SU-DHL-6 (cell line): ENCODE data around the gene SYNGR4.

ENCODE experiments used
- H2AFZ ChIP-seq: fragments of 200-600 bp; sonication (generic); 2 replicates; pipeline ENCODE4 v1.6.1; 2014; ENCODE audit warnings: low read depth, mild to moderate bottlenecking, moderate library complexity, mixed read lengths, antibody characterized with exemption, low read length; ENCODE audit not compliant: severe bottlenecking
- H3F3A ChIP-seq: fragments of 200-600 bp; shearing (Covaris generic); 2 replicates; pipeline ENCODE4 v1.6.0; 2016; ENCODE audit warnings: antibody characterized with exemption, mild to moderate bottlenecking; ENCODE audit not compliant: insufficient read depth
- H3K27ac ChIP-seq: fragments of 200-600 bp; sonication (generic); 2 replicates; pipeline ENCODE4 v1.5.1; 2016; ENCODE audit warnings: low read depth, mild to moderate bottlenecking, low read length, moderate library complexity, mixed read lengths
- H3K27me3 ChIP-seq: fragments of 200-600 bp; sonication (generic), shearing (Covaris generic); 2 replicates; pipeline ENCODE4 v1.6.0; 2014; ENCODE audit warnings: mild to moderate bottlenecking, low read length
- H3K36me3 ChIP-seq: fragments of 200-600 bp; sonication (generic); 2 replicates; pipeline ENCODE4 v1.6.1; 2014; ENCODE audit warnings: mild to moderate bottlenecking, low read length, mixed read lengths
- H3K4me2 ChIP-seq: fragments of 300-600, 200-600 bp; shearing (Covaris generic), sonication (generic); 2 replicates; pipeline ENCODE4 v1.6.0; 2014; ENCODE audit warnings: low read length, low read depth, mild to moderate bottlenecking; ENCODE audit not compliant: poor library complexity, severe bottlenecking
- H3K4me3 ChIP-seq: fragments of 200-600 bp; sonication (generic); 2 replicates; pipeline ENCODE4 v1.5.1; 2014; ENCODE audit warnings: antibody characterized with exemption, low read length, mild to moderate bottlenecking, mixed read lengths; ENCODE audit not compliant: insufficient read depth, poor library complexity, severe bottlenecking
- H3K79me2 ChIP-seq: fragments of 200-600 bp; sonication (generic); 2 replicates; pipeline ENCODE4 v1.6.1; 2014; ENCODE audit warnings: mild to moderate bottlenecking, low read length, moderate library complexity; ENCODE audit not compliant: insufficient read depth
- H3K9ac ChIP-seq: fragments of 200-600 bp; sonication (generic); 2 replicates; pipeline ENCODE4 v1.7.0; 2014; ENCODE audit warnings: mild to moderate bottlenecking, low read length
- H3K9me2 ChIP-seq: fragments of 200-600 bp; sonication (generic); replicated peaks from 2 replicates; pipeline ENCODE4 v1.6.1; 2014; ENCODE audit warnings: low read length; ENCODE audit not compliant: insufficient read depth
- H3K9me3 ChIP-seq: fragments of 200-600 bp; sonication (generic); 2 replicates; pipeline ENCODE4 v1.6.1; 2014; ENCODE audit warnings: low read length, mixed read lengths; ENCODE audit not compliant: insufficient read depth
- H4K20me1 ChIP-seq: fragments of 200-600 bp; sonication (generic); 2 replicates; pipeline ENCODE4 v1.6.1; 2014; ENCODE audit warnings: low read depth, mild to moderate bottlenecking, antibody characterized with exemption, low read length, moderate library complexity, mixed read lengths
- EZH2phosphoT487 ChIP-seq: fragments of 200-600 bp; sonication (generic), shearing (Covaris generic); conservative IDR thresholded peaks from 2 replicates; pipeline ENCODE4 v1.6.1; 2018; ENCODE audit warnings: mild to moderate bottlenecking, antibody characterized with exemption, low read length, moderate library complexity, mixed read lengths
- TF ChIP-seq, protein P1 (sequence below): fragments of 200-600 bp; sonication (generic); IDR thresholded peaks from one replicate; pipeline ENCODE4 v1.5.1; 2017; ENCODE audit warnings: antibody characterized with exemption, mild to moderate bottlenecking, low read length, moderate library complexity; ENCODE audit not compliant: insufficient read depth, poor library complexity, severe bottlenecking

The SYNGR4 gene

DNA sequence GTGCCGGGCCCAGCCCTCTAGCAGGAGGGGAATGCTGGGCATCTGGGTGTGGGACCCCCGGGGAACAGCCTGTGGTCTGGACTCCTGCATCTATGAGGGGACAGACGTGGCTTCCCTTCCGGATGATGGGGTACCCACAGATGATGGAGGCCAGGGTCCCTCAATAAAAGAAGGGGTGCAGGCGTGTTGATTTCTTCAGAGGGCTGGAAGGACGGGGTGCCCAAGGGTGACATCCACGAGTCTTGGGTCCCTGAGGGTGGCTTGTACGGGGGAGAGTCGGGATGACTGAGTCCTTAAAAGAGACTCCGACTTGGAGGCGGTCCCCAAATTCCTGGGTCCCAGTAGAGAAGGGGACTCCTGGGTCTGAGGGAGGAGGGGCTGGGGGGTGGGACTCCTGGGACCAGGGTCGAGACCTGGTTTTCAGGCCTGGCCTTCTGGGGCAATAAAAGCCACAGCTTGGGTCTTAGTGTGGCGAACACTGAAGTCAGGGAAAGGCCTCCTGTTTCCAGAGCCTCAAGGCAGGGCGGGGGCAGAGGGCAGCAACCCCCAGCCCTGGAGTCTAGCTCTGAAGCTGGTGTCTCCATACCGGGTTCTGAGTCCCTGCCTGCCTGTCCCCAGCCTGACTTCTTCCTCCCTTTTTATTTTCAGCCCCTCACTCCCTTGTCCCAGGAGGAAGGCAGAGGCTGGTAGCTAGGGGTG lies 28.8 kb downstream of the SYNGR4 start:
- Histone ChIP-seq H3K9me3 (no peaks in the 10 kb centered on the region), H3K9ac (no peak overlapping the region), H3K36me3 (peaks cover 2% of the 10 kb centered on the region; the same call in 1 of the 2 replicates), H3K27ac (no peak overlapping the region), H3K4me2 (no peak overlapping the region), H3K27me3 (no peaks in the 10 kb centered on the region), H3K79me2 (peaks cover 3% of the 10 kb centered on the region; the same call in 1 of the 2 replicates), H3K9me2 (no peaks in the 10 kb centered on the region), H2AFZ (no peak overlapping the region), H3F3A (no peaks in the 10 kb centered on the region), H4K20me1 (no peaks in the 10 kb centered on the region), H3K4me3 (no peak overlapping the region)
- TF ChIP-seq EZH2phosphoT487, result no peak

GRCh38 chr19:48393559-48394330 lies 29.6 kb downstream of the SYNGR4 start, which contains the start of gene GRIN2D:
Gene GRIN2D (plus strand): TSS chr19:48393668. CDS start chr19:48398393, 4,725 bp downstream.
- no peak within 1 kb of the TSS for H3K4me2 ChIP-seq
- no peaks in the 10 kb centered on the region for H3K36me3 ChIP-seq

DNA sequence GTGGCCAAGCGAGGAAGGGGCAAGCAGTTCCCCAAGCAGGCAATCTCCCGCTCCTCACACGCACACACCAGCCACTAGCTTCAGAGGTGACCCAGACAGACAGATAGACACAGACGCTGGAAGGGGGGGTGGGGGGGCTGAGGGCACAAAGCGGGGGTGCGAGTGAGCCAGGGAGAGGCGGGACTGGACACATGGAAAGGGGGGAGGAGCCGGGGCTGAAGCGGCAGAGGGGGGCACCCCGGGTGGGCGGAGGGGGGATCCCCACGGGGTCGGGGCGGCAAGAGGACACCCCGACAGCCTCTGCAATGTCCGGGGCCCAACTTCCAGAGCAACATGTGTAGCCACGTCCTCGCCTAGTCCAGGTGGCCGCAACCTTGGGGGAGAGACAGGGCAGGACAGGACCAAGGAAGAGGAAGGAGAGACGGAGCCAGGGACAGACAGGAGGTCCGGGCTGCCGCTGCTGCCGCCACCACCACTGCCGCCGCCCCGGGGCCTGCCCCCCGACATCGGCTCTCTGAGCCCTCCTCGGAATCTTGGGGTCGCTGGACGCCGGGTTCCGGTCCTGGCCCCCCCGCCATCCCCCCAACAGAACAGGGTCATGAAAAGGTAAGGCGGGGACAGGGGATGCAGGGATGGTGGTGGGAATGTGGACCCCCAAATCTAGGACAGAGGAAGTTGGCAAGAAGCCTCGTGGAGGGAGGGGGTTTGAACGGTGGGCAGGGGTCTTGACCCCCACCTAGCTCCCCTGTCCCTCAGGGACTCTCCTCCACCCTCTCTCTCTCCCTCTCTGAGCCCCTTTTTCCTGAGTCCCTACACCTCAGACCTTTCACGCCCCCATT lies 30.4 kb downstream of the SYNGR4 start:
- Histone ChIP-seq H3K27me3 (no peaks in the 10 kb centered on the region), H3K4me2 (no peak overlapping the region), H3K9me3 (no peaks in the 10 kb centered on the region), H3K4me3 (no peak overlapping the region), H3K9me2 (no peaks in the 10 kb centered on the region), H3K79me2 (peaks cover 3% of the 10 kb centered on the region; the same call in 1 of the 2 replicates), H3K9ac (no peak overlapping the region), H3K36me3 (no peaks in the 10 kb centered on the region), H2AFZ (no peak overlapping the region), H4K20me1 (no peaks in the 10 kb centered on the region), H3K27ac (no peak overlapping the region), H3F3A (no peaks in the 10 kb centered on the region; the same call in 1 of the 2 replicates)
- no peak for TF ChIP-seq EZH2phosphoT487
- TF ChIP-seq, protein P1, sequence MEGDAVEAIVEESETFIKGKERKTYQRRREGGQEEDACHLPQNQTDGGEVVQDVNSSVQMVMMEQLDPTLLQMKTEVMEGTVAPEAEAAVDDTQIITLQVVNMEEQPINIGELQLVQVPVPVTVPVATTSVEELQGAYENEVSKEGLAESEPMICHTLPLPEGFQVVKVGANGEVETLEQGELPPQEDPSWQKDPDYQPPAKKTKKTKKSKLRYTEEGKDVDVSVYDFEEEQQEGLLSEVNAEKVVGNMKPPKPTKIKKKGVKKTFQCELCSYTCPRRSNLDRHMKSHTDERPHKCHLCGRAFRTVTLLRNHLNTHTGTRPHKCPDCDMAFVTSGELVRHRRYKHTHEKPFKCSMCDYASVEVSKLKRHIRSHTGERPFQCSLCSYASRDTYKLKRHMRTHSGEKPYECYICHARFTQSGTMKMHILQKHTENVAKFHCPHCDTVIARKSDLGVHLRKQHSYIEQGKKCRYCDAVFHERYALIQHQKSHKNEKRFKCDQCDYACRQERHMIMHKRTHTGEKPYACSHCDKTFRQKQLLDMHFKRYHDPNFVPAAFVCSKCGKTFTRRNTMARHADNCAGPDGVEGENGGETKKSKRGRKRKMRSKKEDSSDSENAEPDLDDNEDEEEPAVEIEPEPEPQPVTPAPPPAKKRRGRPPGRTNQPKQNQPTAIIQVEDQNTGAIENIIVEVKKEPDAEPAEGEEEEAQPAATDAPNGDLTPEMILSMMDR, result no peak

More at GRCh38 chr19:48393559-48394330, 29.6 kb downstream of the SYNGR4 start, which contains the start of gene GRIN2D:
- Histone ChIP-seq H3K27me3 (no peaks in the 10 kb centered on the region), H3K9ac (no peak within 1 kb of the TSS), H2AFZ (no peak within 1 kb of the TSS), H3K4me3 (no peak within 1 kb of the TSS), H3K79me2 (peaks cover 3% of the 10 kb centered on the region; the same call in 1 of the 2 replicates), H3K27ac (no peak within 1 kb of the TSS), H4K20me1 (no peaks in the 10 kb centered on the region), H3F3A (no peaks in the 10 kb centered on the region), H3K9me3 (no peaks in the 10 kb centered on the region), H3K9me2 (no peaks in the 10 kb centered on the region)
- no peak for TF ChIP-seq EZH2phosphoT487
- TF ChIP-seq, protein P1, result no peak
